Keratinocyte (primary cell): ENCODE results near the gene CCDC40. TPM values are rescaled to one million over a fixed set of nuclear protein-coding genes. Genes with fewer than 3 reads are reported as not detected.

Source experiments
- DNase-seq: peaks from one replicate; pipeline ENCODE4 v3.0.0-alpha.2; 2011; ENCODE audit warnings: low read depth, missing footprints, low spot score
- FAIRE-seq: peaks from 2 replicates; lab custom pipeline; 2011; peaks lifted over from hg19 to GRCh38; lab: Jason Lieb, UNC
- H2AFZ ChIP-seq: 2 replicates; pipeline ENCODE4 v1.6.0; 2012; ENCODE audit warnings: low read length, control low read depth, inconsistent platforms; ENCODE audit not compliant: control insufficient read depth
- H3K27ac ChIP-seq: 2 replicates; pipeline ENCODE4 v1.5.1; 2011; ENCODE audit warnings: low read length; ENCODE audit not compliant: control insufficient read depth, insufficient read depth
- H3K27me3 ChIP-seq: 3 replicates; pipeline ENCODE4 v1.6.0; 2011; ENCODE audit warnings: low read length; ENCODE audit not compliant: control insufficient read depth, insufficient read depth; ENCODE audit errors: extremely low read depth
- H3K36me3 ChIP-seq, 2 experiments: 2 replicates in 1 of 2; 3 replicates in 1 of 2; pipeline ENCODE4 v1.5.1; 2011; ENCODE audit warnings: low read length in 2 of 2, mild to moderate bottlenecking in 1 of 2; ENCODE audit not compliant: control insufficient read depth in 2 of 2, insufficient read depth in 2 of 2; ENCODE audit errors: extremely low read depth in 1 of 2
- H3K4me1 ChIP-seq: 3 replicates; pipeline ENCODE4 v1.5.1; 2011; ENCODE audit warnings: low read length; ENCODE audit not compliant: control insufficient read depth, insufficient read depth; ENCODE audit errors: extremely low read depth
- H3K4me2 ChIP-seq: 3 replicates; pipeline ENCODE4 v1.6.0; 2011; ENCODE audit warnings: low read depth, low read length; ENCODE audit not compliant: control insufficient read depth, insufficient read depth; ENCODE audit errors: extremely low read depth
- H3K4me3 ChIP-seq, 3 experiments: fragments of 200-600 bp in 1 of 3; sonication (generic) in 1 of 3; 2 replicates in 2 of 3; 3 replicates in 1 of 3; pipeline ENCODE4 v1.5.1; 2011 to 2016; ENCODE audit warnings: low read length in 3 of 3, mild to moderate bottlenecking in 3 of 3, control low read depth in 2 of 3, inconsistent platforms in 1 of 3, low read depth in 1 of 3, mixed read lengths in 1 of 3, mixed run types in 1 of 3, moderate library complexity in 1 of 3; ENCODE audit not compliant: control insufficient read depth in 2 of 3, insufficient read depth in 2 of 3; ENCODE audit errors: extremely low read depth in 1 of 3
- H3K79me2 ChIP-seq: 2 replicates; pipeline ENCODE4 v1.6.0; 2012; ENCODE audit warnings: low read length; ENCODE audit not compliant: control insufficient read depth, insufficient read depth
- H3K9ac ChIP-seq: 3 replicates; pipeline ENCODE4 v1.6.0; 2011; ENCODE audit warnings: low read length; ENCODE audit not compliant: control insufficient read depth, insufficient read depth; ENCODE audit errors: extremely low read depth
- H3K9me1 ChIP-seq: 3 replicates; pipeline ENCODE4 v1.6.0; 2011; ENCODE audit warnings: low read length; ENCODE audit not compliant: control insufficient read depth, insufficient read depth; ENCODE audit errors: extremely low read depth
- H3K9me3 ChIP-seq: 2 replicates; pipeline ENCODE4 v1.5.1; 2012; ENCODE audit warnings: low read depth, low read length; ENCODE audit not compliant: control insufficient read depth
- H4K20me1 ChIP-seq: 3 replicates; pipeline ENCODE4 v1.6.0; 2011; ENCODE audit warnings: low read length; ENCODE audit not compliant: control insufficient read depth, insufficient read depth; ENCODE audit errors: extremely low read depth
- EZH2 ChIP-seq: IDR thresholded peaks from one replicate; pipeline ENCODE4 v1.6.1; 2012; ENCODE audit warnings: inconsistent platforms, mild to moderate bottlenecking, low read length, moderate library complexity
- dilution Hi-C: fragments of 300-500 bp; cut with MboI; formaldehyde crosslinking; loops from one replicate; pipeline ENCODE4 v1.7.0; 2020; ENCODE audit warnings: low sequenced_read_pairs; ENCODE audit not compliant: extremely low pct_ligation_motif_present
- polyA plus RNA-seq, 5 experiments: library from polyadenylated mRNA; depleted of rRNA in 3 of 5; stranded (reverse) in 3 of 5; stranded (forward) in 1 of 5; unstranded in 1 of 5; fragments of >200 nt; gene quantifications; 1 replicate in 1 of 5; 2 replicates in 3 of 5; 3 replicates in 1 of 5; pipeline versions ENCODE4 v1.2.1 to v1.2.3, GENCODE V29; 2011 to 2012; ENCODE audit warnings: missing spikeins in 2 of 5, low read depth in 1 of 5, low replicate concordance in 1 of 5
- TF ChIP-seq, protein P1 (sequence below), 3 experiments: IDR thresholded peaks in 1 of 3; conservative IDR thresholded peaks in 1 of 3; optimal IDR thresholded peaks in 1 of 3; 2 replicates in 2 of 3; 3 replicates in 1 of 3; pipeline versions ENCODE3 to v1.5.1; 2011; ENCODE audit warnings: low read length in 3 of 3, mild to moderate bottlenecking in 3 of 3, moderate library complexity in 2 of 3, control low read depth in 1 of 3, inconsistent platforms in 1 of 3; ENCODE audit not compliant: insufficient read depth in 2 of 3; ENCODE audit errors: extremely low read depth in 1 of 3

CCDC40 gene
- polyA plus RNA-seq, 1 donor (not counting 4 experiments of a cell fraction or from before 2014, with no cell fraction given), result 2.4 TPM

DNA sequence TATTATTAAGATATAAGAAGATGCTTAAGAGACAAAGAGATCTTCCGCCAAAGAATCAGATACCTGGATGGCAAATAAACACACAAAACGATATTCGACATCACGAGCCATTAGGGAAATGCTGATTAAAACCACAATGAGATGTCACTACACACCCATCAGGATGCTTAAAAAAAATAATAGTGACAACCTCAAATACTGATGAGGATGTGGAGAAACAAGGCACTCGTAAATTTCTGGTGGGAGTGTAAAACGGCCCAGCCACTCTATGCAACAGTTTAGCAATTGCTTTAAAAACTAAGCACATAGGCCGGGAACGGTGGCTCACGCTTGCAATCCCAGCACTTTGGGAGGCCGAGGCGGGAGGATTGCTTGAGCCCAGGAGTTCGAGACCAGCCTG lies 40.2 kb upstream of the CCDC40 start:
- H3K27ac ChIP-seq, result no peak overlapping the region
- H3K79me2 ChIP-seq, result no peaks in the 10 kb centered on the region
- H3K4me2 ChIP-seq, result no peak overlapping the region
- no peaks in the 10 kb centered on the region for H3K9me3 ChIP-seq
- DNase-seq (no peak), FAIRE-seq (no peak)
- H3K36me3 ChIP-seq, result peaks cover 0 to 2% of the 10 kb centered on the region in 2 experiments
- H3K4me1 ChIP-seq, result peaks cover 11% of the 10 kb centered on the region
- H3K4me3 ChIP-seq, result no peak overlapping the region
- H3K9me1 ChIP-seq, result no peaks in the 10 kb centered on the region
- dilution Hi-C loops, result no loop called here
- H4K20me1 ChIP-seq, result no peaks in the 10 kb centered on the region
- no peaks in the 10 kb centered on the region for H3K27me3 ChIP-seq
- no peak overlapping the region for H3K9ac ChIP-seq
- H2AFZ ChIP-seq, result no peak overlapping the region
- TF ChIP-seq, protein P1, sequence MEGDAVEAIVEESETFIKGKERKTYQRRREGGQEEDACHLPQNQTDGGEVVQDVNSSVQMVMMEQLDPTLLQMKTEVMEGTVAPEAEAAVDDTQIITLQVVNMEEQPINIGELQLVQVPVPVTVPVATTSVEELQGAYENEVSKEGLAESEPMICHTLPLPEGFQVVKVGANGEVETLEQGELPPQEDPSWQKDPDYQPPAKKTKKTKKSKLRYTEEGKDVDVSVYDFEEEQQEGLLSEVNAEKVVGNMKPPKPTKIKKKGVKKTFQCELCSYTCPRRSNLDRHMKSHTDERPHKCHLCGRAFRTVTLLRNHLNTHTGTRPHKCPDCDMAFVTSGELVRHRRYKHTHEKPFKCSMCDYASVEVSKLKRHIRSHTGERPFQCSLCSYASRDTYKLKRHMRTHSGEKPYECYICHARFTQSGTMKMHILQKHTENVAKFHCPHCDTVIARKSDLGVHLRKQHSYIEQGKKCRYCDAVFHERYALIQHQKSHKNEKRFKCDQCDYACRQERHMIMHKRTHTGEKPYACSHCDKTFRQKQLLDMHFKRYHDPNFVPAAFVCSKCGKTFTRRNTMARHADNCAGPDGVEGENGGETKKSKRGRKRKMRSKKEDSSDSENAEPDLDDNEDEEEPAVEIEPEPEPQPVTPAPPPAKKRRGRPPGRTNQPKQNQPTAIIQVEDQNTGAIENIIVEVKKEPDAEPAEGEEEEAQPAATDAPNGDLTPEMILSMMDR (optimal IDR thresholded peaks at IDR 0.05 in 1 of 3, IDR thresholded peaks at IDR 0.05 in 1 of 3, conservative IDR thresholded peaks at IDR 0.05 in 1 of 3; ENCODE audit: extremely low read depth in 1 of 3, insufficient read depth in 2 of 3, low read length in 3 of 3), result no peak
- TF ChIP-seq EZH2, result no peak

DNA sequence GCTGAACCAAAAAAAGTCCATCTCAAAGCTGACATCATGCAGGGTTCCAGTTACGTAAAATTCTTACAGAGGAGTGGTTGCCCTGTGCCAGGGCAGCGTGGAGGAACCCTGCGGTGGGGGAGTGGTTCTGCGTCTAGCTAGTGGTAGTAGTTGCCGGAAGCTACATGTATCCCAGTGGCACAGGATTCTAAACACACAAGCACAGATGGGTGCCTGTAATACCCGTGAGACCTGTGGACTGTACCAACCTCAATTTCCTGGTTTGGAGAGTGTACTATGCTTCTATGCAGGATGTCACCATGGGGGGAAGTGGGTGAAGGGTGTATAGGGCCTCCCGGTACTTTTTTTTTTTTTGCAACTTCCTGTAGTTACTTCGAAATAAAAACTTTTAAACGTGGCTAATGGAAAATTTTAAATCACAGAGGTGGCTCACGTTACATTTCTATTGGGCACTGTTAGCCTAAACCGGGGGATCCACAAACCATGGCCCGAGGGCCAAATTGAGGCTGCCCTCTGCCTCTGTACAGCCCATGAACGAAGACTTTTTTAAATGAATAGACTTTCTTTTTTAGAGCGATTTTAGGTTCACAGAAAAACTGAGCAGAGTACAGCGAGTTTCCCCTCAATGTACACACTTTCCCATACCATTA lies 39.3 kb upstream of the CCDC40 start:
- H3K4me3 ChIP-seq, result no peak overlapping the region
- no peaks in the 10 kb centered on the region for H3K9me3 ChIP-seq
- no peaks in the 10 kb centered on the region for H4K20me1 ChIP-seq
- no peaks in the 10 kb centered on the region for H3K79me2 ChIP-seq
- no peaks in the 10 kb centered on the region for H3K9me1 ChIP-seq
- peaks cover 0 to 2% of the 10 kb centered on the region in 2 experiments for H3K36me3 ChIP-seq
- TF ChIP-seq EZH2, result no peak
- TF ChIP-seq, protein P1 (optimal IDR thresholded peaks at IDR 0.05 in 1 of 3, IDR thresholded peaks at IDR 0.05 in 1 of 3, conservative IDR thresholded peaks at IDR 0.05 in 1 of 3; ENCODE audit: extremely low read depth in 1 of 3, insufficient read depth in 2 of 3, low read length in 3 of 3), result no peak
- H3K27ac ChIP-seq, result no peak overlapping the region
- dilution Hi-C loops, result no loop called here
- no peak overlapping the region for H3K4me2 ChIP-seq
- FAIRE-seq (no peak), DNase-seq (no peak)
- H3K4me1 ChIP-seq, result peaks cover 8% of the 10 kb centered on the region
- H2AFZ ChIP-seq, result no peak overlapping the region
- no peaks in the 10 kb centered on the region for H3K27me3 ChIP-seq
- no peak overlapping the region for H3K9ac ChIP-seq
